Right lobe of liver (tissue), 6 donors: ENCODE results near the gene SRSF9. TPM values are rescaled to one million over a fixed set of nuclear protein-coding genes. Genes with fewer than 3 reads are reported as not detected.
"Not testable (repeated sequence)": the region's sequence is repeated elsewhere in the genome, so short reads cannot be mapped to it uniquely, and the experiment has no call there.

Source experiments
- ATAC-seq, 4 donors: fragments of 200-7000 bp; cut with Tn5 transposase; one replicate each; pipeline ENCODE4 v1.9.1; 2020; ENCODE audit warnings: mild to moderate bottlenecking in 4 of 4, moderate library complexity in 4 of 4
- DNase-seq, 3 donors: peaks; one replicate each; pipeline ENCODE4 v3.0.0-alpha.2; 2020
- H3K27ac ChIP-seq, 3 donors: fragments of 200-600 bp; one replicate each; pipeline ENCODE4 v1.8.0; 2022
- H3K27me3 ChIP-seq, 2 donors: fragments of 200-600 bp; one replicate each; pipeline ENCODE4 v1.8.0; 2022
- H3K36me3 ChIP-seq, 4 donors: fragments of 200-600 bp; sonication (generic) in 1 of 4; one replicate each; pipeline versions ENCODE4 v1.5.1 to v1.8.0; 2017 to 2022; ENCODE audit warnings: control low read depth in 1 of 4
- H3K4me1 ChIP-seq, 4 donors: fragments of 200-600 bp; sonication (generic) in 1 of 4; one replicate each; pipeline versions ENCODE4 v1.5.1 to v1.8.0; 2017 to 2022; ENCODE audit warnings: control low read depth in 1 of 4
- H3K4me3 ChIP-seq, 3 donors: fragments of 200-600 bp; one replicate each; pipeline ENCODE4 v1.8.0; 2022
- H3K9me3 ChIP-seq, 4 donors: fragments of 200-600 bp; sonication (generic) in 1 of 4; one replicate each; pipeline versions ENCODE4 v1.5.1 to v1.8.0; 2017 to 2022; ENCODE audit warnings: control low read depth in 1 of 4
- POLR2A ChIP-seq: fragments of 450-650 bp; IDR thresholded peaks from one replicate; pipeline ENCODE4 v1.6.1; 2017; ENCODE audit warnings: antibody characterized with exemption, mild to moderate bottlenecking
- WGBS: methylation state at CpG from one replicate; pipeline ENCODE4 v1.1.6; 2018; ENCODE audit warnings: low coverage, low lambda C conversion rate; ENCODE audit not compliant: insufficient coverage; ENCODE audit errors: missing lambda C conversion rate; 5-methylcytosine and 5-hydroxymethylcytosine counted together
- intact Hi-C, 2 donors: fragments of 100-400 bp; cut with DNase I; formaldehyde crosslinking; loops; one replicate each; pipeline versions ENCODE4 v1.11.2 to v1.14.1; 2022
- long read RNA-seq: library from polyadenylated mRNA; unstranded; transcript quantifications from one replicate; pipeline ENCODE4 v2.0.0, GENCODE V29; 2019
- total RNA-seq, 6 experiments: library from RNA; depleted of rRNA in 2 of 6; stranded (reverse); fragments of >200 nt in 2 of 6; fragmentation: NEBNext Ultra II Directional in 3 of 6; extraction: Animal tissue kit (Norgen Biotek cat#: 25700) in 3 of 6; gene quantifications; one replicate each; pipeline versions ENCODE4 v1.1.0 to v1.2.4, GENCODE V29; 2016 to 2023
- TF ChIP-seq, protein P1 (sequence below), 4 donors: fragments of 200-600 bp in 3 of 4; fragments of 450-650 bp in 1 of 4; IDR thresholded peaks; one replicate each; pipeline versions ENCODE4 v1.5.1 to v1.8.0; 2016 to 2022; ENCODE audit warnings: antibody characterized with exemption in 4 of 4, mild to moderate bottlenecking in 2 of 4
- donor health status: DM: no; HTN: yes; CAD: no.
- donor health status: DM: no; HTN: no; CAD: no.
- donor health status: DM: no; HTN: no; CAD: no.
- donor health status: DM: no; HTN: yes; CAD: no.
- donor health status: DM: no; HTN: yes; CAD: no.

SRSF9 gene
- 10 to 100 TPM; 36.4 to 63.3 (median 60.2) TPM for total RNA-seq
- long read RNA-seq, partial matches to known transcripts = 1 of 1 reads
- long read RNA-seq, other reads (novel, unspliced or antisense) = 0 of 1 reads

- peak; percentile 97 for DNase-seq
- peak within 1 kb of the TSS; percentile 76 to 92 (median 83) for H3K27ac ChIP-seq
- WGBS = 0% methylated on average over 14 of the region's 88 CpGs
- no peaks in the 10 kb centered on the region for H3K27me3 ChIP-seq
- peak; percentile 95 to 98 (median 96) for ATAC-seq
- H3K4me1 ChIP-seq = peaks cover 0 to 32% (median 0%) of the 10 kb centered on the region in 4 donors
- intact Hi-C loops = no loop called here
- TF ChIP-seq POLR2A = peak; percentile 79
- TF ChIP-seq, protein P1, sequence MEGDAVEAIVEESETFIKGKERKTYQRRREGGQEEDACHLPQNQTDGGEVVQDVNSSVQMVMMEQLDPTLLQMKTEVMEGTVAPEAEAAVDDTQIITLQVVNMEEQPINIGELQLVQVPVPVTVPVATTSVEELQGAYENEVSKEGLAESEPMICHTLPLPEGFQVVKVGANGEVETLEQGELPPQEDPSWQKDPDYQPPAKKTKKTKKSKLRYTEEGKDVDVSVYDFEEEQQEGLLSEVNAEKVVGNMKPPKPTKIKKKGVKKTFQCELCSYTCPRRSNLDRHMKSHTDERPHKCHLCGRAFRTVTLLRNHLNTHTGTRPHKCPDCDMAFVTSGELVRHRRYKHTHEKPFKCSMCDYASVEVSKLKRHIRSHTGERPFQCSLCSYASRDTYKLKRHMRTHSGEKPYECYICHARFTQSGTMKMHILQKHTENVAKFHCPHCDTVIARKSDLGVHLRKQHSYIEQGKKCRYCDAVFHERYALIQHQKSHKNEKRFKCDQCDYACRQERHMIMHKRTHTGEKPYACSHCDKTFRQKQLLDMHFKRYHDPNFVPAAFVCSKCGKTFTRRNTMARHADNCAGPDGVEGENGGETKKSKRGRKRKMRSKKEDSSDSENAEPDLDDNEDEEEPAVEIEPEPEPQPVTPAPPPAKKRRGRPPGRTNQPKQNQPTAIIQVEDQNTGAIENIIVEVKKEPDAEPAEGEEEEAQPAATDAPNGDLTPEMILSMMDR (IDR thresholded peaks at IDR 0.05) = peak; percentile 87 to 96 (median 92)
- H3K36me3 ChIP-seq = peaks cover 0 to 11% (median 6%) of the 10 kb centered on the region in 4 donors
- H3K9me3 ChIP-seq = no peaks in the 10 kb centered on the region
- peak within 1 kb of the TSS; percentile 84 to 89 (median 88) for H3K4me3 ChIP-seq
These were observed at the start of gene SRSF9 for GRCh38 chr12:120469450-120470149. TSS of gene SRSF9 (minus strand) at chr12:120469748. CDS start at chr12:120469609, 139 bp downstream.

GRCh38 chr12:120519324-120519723, 49.8 kb upstream of the SRSF9 start:
- H3K27me3 ChIP-seq, H3K4me3 ChIP-seq, DNase-seq, H3K27ac ChIP-seq, ATAC-seq, H3K9me3 ChIP-seq, H3K4me1 ChIP-seq, intact Hi-C loops: not testable (repeated sequence)
- peaks cover 0 to 34% (median 6%) of the 10 kb centered on the region in 4 donors for H3K36me3 ChIP-seq
- WGBS = 97% methylated on average over 7 of the region's 8 CpGs

DNA sequence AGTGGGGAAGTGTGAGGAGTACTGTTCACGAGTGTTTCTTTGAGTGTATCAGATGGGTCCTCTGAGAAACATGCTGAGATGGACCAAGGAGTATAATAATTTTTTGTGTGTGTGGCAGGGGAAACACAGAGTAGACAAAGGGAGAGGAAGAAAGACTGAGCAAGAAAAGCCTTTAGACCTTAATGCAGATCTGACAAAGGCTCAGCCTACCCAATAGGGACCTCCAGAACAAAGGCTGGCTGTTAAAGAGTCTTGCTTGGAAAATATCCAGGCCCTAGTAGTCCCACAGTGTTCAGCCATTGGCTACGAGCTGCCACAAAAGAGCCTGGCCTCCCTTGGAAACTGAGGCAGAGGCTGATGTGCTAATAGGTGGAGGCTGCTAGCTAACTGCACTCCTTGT, 45.9 kb upstream of the SRSF9 start:
- 92% methylated on average over 2 of the region's 2 CpGs for WGBS
- no peak overlapping the region for H3K27ac ChIP-seq
- DNase-seq (no peak), ATAC-seq (no peak)
- H3K4me1 ChIP-seq = no peaks in the 10 kb centered on the region
- peaks cover 0 to 39% (median 8%) of the 10 kb centered on the region in 4 donors for H3K36me3 ChIP-seq
- intact Hi-C loops = no loop called here
- no peak for TF ChIP-seq POLR2A
- no peak overlapping the region for H3K4me3 ChIP-seq
- no peaks in the 10 kb centered on the region for H3K9me3 ChIP-seq
- no peaks in the 10 kb centered on the region for H3K27me3 ChIP-seq

DNA sequence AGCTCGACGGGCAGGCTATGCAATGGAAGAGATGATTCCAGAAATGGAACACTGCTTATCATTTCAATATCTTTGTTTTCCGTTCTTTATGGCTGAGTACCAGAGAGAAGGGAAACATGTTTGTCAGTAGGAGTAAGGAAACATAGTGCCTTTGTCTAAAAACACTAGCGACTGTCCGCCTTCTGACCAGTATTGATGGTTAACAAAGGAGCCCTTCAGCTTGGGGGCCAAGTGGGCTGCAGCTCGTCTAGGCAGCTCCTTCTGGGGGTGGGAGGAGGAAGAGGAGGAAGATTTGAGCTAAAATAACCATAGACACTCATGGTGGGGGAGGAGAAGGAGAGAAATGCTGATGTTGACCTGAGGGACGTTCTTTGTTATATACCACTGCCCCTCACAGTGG, 44.5 kb upstream of the SRSF9 start:
- Histone ChIP-seq H3K4me1 (no peaks in the 10 kb centered on the region), H3K27ac (no peak overlapping the region), H3K27me3 (no peaks in the 10 kb centered on the region), H3K36me3 (peaks cover 0 to 48% (median 15%) of the 10 kb centered on the region in 4 donors), H3K4me3 (no peak overlapping the region), H3K9me3 (no peaks in the 10 kb centered on the region)
- intact Hi-C loops = no loop called here
- 85% methylated on average over 6 of the region's 7 CpGs for WGBS
- DNase-seq (no peak), ATAC-seq (no peak)
- no peak for TF ChIP-seq POLR2A
- TF ChIP-seq, protein P1 (IDR thresholded peaks at IDR 0.05) = no peak

DNA sequence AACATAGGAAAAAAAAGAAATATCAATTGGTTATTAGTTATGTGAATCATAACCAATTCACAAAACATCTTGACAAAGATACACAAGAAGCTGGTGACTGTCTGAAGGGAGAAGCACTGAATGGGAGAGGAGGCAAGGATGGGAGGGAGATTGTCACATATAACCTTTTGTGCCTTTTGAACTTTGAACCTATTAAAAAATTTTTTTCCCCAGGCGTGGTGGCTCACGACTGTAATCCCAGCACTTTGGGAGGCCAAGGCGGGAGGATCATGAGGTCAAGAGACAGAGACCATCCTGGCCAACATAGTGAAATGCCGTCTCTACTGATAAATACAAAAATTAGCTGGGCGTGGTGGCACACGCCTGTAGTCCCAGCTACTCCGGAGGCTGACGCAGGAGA, 39.0 kb upstream of the SRSF9 start:
- intact Hi-C loops = no loop called here
- no peak for ATAC-seq
- WGBS = 80% methylated on average over 3 of the region's 8 CpGs
- Histone ChIP-seq H3K36me3 (peaks cover 0 to 64% (median 9%) of the 10 kb centered on the region in 4 donors), H3K4me1 (no peaks in the 10 kb centered on the region), H3K27ac (no peak overlapping the region), H3K4me3 (no peak overlapping the region), H3K9me3 (no peaks in the 10 kb centered on the region), H3K27me3 (no peaks in the 10 kb centered on the region)
- DNase-seq = no peak
- TF ChIP-seq, protein P1 (IDR thresholded peaks at IDR 0.05) = no peak
- TF ChIP-seq POLR2A = no peak
